ENCODE measurements around the gene FAAP100. TPM values are rescaled to one million over a fixed set of nuclear protein-coding genes. Genes with fewer than 3 reads are reported as not detected.

FAAP100 gene
- total RNA-seq, 2 experiments from 2014 or later = 29.0 TPM

DNA sequence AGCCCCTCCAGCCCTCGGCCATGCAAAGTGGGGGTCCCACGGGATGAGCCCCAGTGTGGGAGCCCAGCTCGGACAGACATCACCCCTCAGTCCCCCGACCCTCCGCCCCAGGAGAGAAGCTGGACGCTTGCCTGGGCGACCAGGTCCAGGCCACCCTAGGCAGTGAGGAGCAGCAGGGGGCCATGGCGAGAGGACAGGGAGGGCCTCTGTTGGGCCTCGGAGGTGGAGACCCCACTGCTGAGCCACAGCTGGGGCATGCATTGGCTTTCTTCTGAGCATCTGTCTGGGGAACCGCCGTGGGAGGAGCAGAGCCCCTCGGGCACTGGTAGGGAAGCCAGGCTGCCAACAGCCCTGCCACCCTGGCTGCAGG, 52.6 kb downstream of the FAAP100 start:
- Mint-ChIP-seq H3K27ac (no peak overlapping the region), H3K27me3 (peaks cover 19% of the 10 kb centered on the region), H3K9me3 (no peaks in the 10 kb centered on the region), H3K4me3 (no peak overlapping the region), H3K4me1 (peaks cover 6% of the 10 kb centered on the region), H3K36me3 (ENCODE audit: low read depth) (no peaks in the 10 kb centered on the region)
- CTCF ChIA-PET = no interaction called here
- POLR2A ChIA-PET = interaction anchor here (0.6 to 1.2 kb wide), 2 partner anchors 9 to 761 kb away, joined by 3 to 4 read pairs; no protein-coding TSS in a partner anchor
- no peak for DNase-seq

- POLR2A ChIA-PET = interaction anchor here (0.6 kb wide), 1 partner anchor 762 kb away, joined by 3 read pairs; no protein-coding TSS in a partner anchor
- DNase-seq = no peak
- no peaks in the 10 kb centered on the region for H3K36me3 Mint-ChIP-seq (ENCODE audit: low read depth)
- H3K4me3 Mint-ChIP-seq = no peak overlapping the region
- CTCF ChIA-PET = interaction anchor here (0.6 to 1.1 kb wide), 2 partner anchors 10 to 102 kb away, joined by 3 to 4 read pairs; no protein-coding TSS in a partner anchor
- H3K27ac Mint-ChIP-seq = no peak overlapping the region
- no peaks in the 10 kb centered on the region for H3K9me3 Mint-ChIP-seq
- peaks cover 6% of the 10 kb centered on the region for H3K4me1 Mint-ChIP-seq
- H3K27me3 Mint-ChIP-seq = peaks cover 22% of the 10 kb centered on the region
These were observed 53.1 kb downstream of the FAAP100 start for GRCh38 chr17:81498953-81499600.

GRCh38 chr17:81494626-81495377, 57.4 kb downstream of the FAAP100 start:
- Mint-ChIP-seq H3K4me1 (peaks cover 6% of the 10 kb centered on the region), H3K36me3 (ENCODE audit: low read depth) (no peaks in the 10 kb centered on the region), H3K27ac (no peak overlapping the region), H3K9me3 (no peaks in the 10 kb centered on the region), H3K4me3 (no peak overlapping the region), H3K27me3 (peaks cover 16% of the 10 kb centered on the region)
- ChIA-PET CTCF (interaction anchor here (1.5 kb wide), 1 partner anchor 14 kb away, joined by 3 read pairs; no protein-coding TSS in a partner anchor), POLR2A (interaction anchor here (0.9 kb wide), 1 partner anchor 12 kb away, joined by 3 read pairs; no protein-coding TSS in a partner anchor)
- no peak for DNase-seq

DNA sequence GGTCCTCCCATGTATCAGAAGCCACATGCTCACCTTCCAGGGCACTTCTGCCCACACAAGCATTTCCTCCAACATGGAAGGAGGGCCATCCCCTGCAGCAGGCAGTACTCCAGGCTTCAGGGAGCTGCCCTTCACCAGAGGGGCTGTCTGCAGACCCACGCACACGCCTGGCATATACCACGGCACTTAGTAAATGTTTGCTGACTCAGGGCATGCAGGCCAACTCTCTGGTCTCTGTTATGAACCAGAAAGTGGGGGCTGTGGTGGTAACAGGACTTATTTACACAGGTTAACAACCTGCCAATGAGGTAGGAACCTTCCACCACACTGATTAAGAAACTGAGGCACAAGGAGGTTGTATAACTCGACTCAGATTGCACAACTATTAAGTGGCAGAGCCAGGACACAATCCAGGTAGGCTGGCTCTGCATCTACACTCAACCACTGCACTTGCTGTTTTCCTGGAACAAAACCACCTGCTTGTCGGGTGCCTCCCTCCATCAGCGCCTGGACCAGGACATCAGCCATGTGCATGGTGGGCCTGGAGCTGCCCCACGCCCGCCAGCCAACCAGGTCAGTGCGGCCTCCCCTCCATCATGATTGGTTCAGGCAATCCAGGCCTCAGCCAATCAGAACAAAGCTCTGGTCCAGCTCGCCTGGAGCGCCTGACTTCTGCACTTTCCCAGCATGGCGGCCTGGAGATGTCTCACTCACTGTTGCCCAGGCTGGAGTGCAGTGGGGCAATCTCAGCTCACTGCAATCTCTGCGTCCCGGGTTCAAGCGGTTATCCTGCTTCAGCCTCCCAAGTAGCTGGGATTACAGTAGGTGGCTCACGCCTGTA, 58.7 kb downstream of the FAAP100 start:
- Mint-ChIP-seq H3K4me3 (no peak overlapping the region), H3K27ac (no peak overlapping the region), H3K27me3 (peaks cover 19% of the 10 kb centered on the region), H3K36me3 (ENCODE audit: low read depth) (no peaks in the 10 kb centered on the region), H3K9me3 (no peaks in the 10 kb centered on the region), H3K4me1 (peaks cover 7% of the 10 kb centered on the region)
- CTCF ChIA-PET = no interaction called here
- POLR2A ChIA-PET = interaction anchor here (0.9 kb wide), 1 partner anchor 13 kb away, joined by 3 read pairs; no protein-coding TSS in a partner anchor
- DNase-seq = no peak

DNA sequence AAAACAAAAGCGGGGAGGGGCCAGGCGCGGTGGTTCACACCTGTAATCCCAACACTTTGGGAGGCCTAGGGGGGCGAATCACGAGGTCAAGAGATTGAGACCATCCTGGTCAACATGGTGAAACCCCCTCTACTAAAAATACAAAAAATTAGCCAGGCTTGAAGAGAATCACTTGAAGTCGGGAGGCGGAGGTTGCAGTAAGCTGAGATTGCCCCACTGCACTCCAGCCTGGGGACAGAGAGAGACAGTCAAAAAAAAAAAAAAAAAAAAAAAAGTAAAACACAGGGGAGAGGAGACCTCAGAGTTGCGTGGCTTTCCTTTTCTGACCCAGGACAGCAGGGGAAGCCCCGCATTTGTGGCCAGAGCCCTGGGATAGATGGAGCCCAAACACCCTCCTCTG, 59.4 kb downstream of the FAAP100 start:
- Mint-ChIP-seq H3K9me3 (no peaks in the 10 kb centered on the region), H3K27me3 (peaks cover 16% of the 10 kb centered on the region), H3K27ac (no peak overlapping the region), H3K4me3 (no peak overlapping the region), H3K4me1 (peaks cover 7% of the 10 kb centered on the region), H3K36me3 (ENCODE audit: low read depth) (no peaks in the 10 kb centered on the region)
- ChIA-PET CTCF (no interaction called here), POLR2A (interaction anchor here (1.2 kb wide), 1 partner anchor 16 kb away, joined by 3 read pairs; no protein-coding TSS in a partner anchor)
- no peak for DNase-seq

- H3K4me3 Mint-ChIP-seq = no peak overlapping the region
- no peaks in the 10 kb centered on the region for H3K36me3 Mint-ChIP-seq (ENCODE audit: low read depth)
- no peak for DNase-seq
- H3K27me3 Mint-ChIP-seq = peaks cover 16% of the 10 kb centered on the region
- H3K27ac Mint-ChIP-seq = no peak overlapping the region
- POLR2A ChIA-PET = interaction anchor here (1.2 kb wide), 1 partner anchor 16 kb away, joined by 3 read pairs; no protein-coding TSS in a partner anchor
- H3K4me1 Mint-ChIP-seq = peaks cover 7% of the 10 kb centered on the region
- no peaks in the 10 kb centered on the region for H3K9me3 Mint-ChIP-seq
- CTCF ChIA-PET = no interaction called here
These were observed 60.0 kb downstream of the FAAP100 start for GRCh38 chr17:81492202-81492601.

DNA sequence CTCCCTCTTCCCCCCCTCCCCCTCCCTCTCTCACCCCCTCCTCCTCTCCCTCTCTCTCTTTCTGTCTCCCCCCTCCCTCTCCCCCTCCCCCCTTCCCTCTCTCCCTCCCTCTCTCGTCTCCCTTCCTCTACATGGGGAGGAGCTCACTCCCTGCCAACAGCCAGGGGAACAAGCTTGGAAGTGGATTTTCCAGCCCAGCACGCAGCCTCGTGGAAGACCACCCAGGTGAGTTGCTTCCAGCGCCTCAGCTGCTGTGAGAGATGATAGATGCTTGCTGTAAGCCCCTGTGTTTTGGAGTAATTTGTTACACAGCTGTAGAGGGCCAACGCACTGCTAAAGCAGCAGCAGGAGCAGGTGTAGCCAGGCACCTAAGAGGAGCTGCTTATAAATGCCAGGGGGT, 60.4 kb downstream of the FAAP100 start:
- H3K9me3 Mint-ChIP-seq = no peaks in the 10 kb centered on the region
- H3K4me3 Mint-ChIP-seq = no peak overlapping the region
- H3K27ac Mint-ChIP-seq = no peak overlapping the region
- peaks cover 7% of the 10 kb centered on the region for H3K4me1 Mint-ChIP-seq
- H3K36me3 Mint-ChIP-seq (ENCODE audit: low read depth) = no peaks in the 10 kb centered on the region
- no peak for DNase-seq
- H3K27me3 Mint-ChIP-seq = peaks cover 16% of the 10 kb centered on the region
- ChIA-PET CTCF (no interaction called here), POLR2A (interaction anchor here (1.2 kb wide), 1 partner anchor 17 kb away, joined by 3 read pairs; no protein-coding TSS in a partner anchor)

GRCh38 chr17:81491181-81491581, 61.0 kb downstream of the FAAP100 start:
- Mint-ChIP-seq H3K9me3 (no peaks in the 10 kb centered on the region), H3K4me3 (no peak overlapping the region), H3K27me3 (peaks cover 17% of the 10 kb centered on the region), H3K36me3 (ENCODE audit: low read depth) (no peaks in the 10 kb centered on the region), H3K27ac (no peak overlapping the region), H3K4me1 (peaks cover 10% of the 10 kb centered on the region)
- ChIA-PET POLR2A (interaction anchor here (1.2 to 2.0 kb wide), 2 partner anchors 17 kb away, joined by 3 to 6 read pairs; no protein-coding TSS in a partner anchor), CTCF (no interaction called here)
- DNase-seq = no peak

- ChIA-PET CTCF (interaction anchor here (1.3 kb wide), 1 partner anchor 111 kb away, joined by 3 read pairs; no protein-coding TSS in a partner anchor), POLR2A (interaction anchor here (1.6 to 2.1 kb wide), 3 partner anchors 18 to 28 kb away, joined by 4 to 7 read pairs (median 6); no protein-coding TSS in a partner anchor)
- Mint-ChIP-seq H3K4me3 (no peak overlapping the region), H3K27ac (no peak overlapping the region), H3K36me3 (ENCODE audit: low read depth) (no peaks in the 10 kb centered on the region), H3K9me3 (no peaks in the 10 kb centered on the region), H3K4me1 (peaks cover 14% of the 10 kb centered on the region), H3K27me3 (peaks cover 20% of the 10 kb centered on the region)
- DNase-seq = no peak
These were observed 61.9 kb downstream of the FAAP100 start for GRCh38 chr17:81489998-81490992.

Data from activated CD4-positive, alpha-beta memory T cell treated with anti-CD3 and anti-CD28 coated beads, Interleukin-2, amount 10 ng/mL, durations not matched to agents 7 days and 5 days (primary cell).